GM21737 (cell line): ENCODE measurements around the gene FARS2.

Experiments used
- ATAC-seq: cut with Tn5 transposase; IDR thresholded peaks from one replicate; pipeline ENCODE4 v1.9.1; 2021; ENCODE audit warnings: mild to moderate bottlenecking, moderate library complexity; ENCODE audit not compliant: unreplicated experiment

The FARS2 gene

GRCh38 chr6:5493806-5494205 is 232.5 kb downstream of the FARS2 start:
- ATAC-seq, result no peak

- no peak for ATAC-seq
These were observed 236.7 kb downstream of the FARS2 start for GRCh38 chr6:5497896-5498578.

DNA sequence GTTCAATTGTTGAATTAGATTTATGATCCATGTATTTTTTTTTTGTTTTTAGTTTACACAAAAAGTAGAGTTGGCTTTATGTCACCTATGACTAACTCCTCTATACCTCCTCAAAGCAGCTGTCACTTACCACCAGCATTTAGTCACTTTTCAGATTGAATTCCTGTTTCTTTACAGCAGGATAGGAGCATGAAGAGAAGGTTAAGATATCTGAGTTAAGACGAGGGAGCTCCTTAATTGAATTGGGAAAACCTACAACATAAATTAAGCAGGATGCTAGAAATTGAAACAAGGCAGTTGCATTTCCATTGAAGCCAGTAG is 237.2 kb downstream of the FARS2 start:
- no peak for ATAC-seq

- ATAC-seq, result no peak
These were observed 238.5 kb downstream of the FARS2 start for GRCh38 chr6:5499644-5500306.

DNA sequence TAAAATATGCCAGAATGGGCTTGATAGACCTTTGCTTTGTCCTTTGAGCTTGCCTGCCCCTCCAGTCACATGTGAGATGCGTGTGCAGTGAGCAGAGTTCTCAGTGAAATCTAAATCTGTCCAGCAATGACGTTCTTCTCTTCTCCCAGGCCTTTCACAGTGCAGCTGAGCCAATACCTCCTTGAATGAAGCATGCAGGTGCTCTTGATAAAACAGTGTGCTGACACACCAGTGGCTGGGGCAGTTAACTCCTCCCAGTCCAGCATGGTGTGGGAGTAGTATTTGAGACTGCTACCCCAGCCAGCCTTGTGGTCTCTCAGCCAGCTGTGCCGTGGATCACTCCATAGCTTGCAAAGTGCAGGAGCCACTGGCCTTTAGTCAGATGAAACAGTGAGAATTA is 240.5 kb downstream of the FARS2 start:
- ATAC-seq, result no peak

- no peak for ATAC-seq
These were observed 242.8 kb downstream of the FARS2 start for GRCh38 chr6:5504078-5504477.

GRCh38 chr6:5506149-5506548 is 244.8 kb downstream of the FARS2 start:
- peak; percentile 34 for ATAC-seq

- peak; percentile 36 for ATAC-seq
These were observed 245.3 kb downstream of the FARS2 start for GRCh38 chr6:5506597-5506996.

GRCh38 chr6:5507131-5507681 is 245.9 kb downstream of the FARS2 start:
- ATAC-seq, result peak; percentile 82

- no peak for ATAC-seq
These were observed 247.8 kb downstream of the FARS2 start for GRCh38 chr6:5509106-5509505.

DNA sequence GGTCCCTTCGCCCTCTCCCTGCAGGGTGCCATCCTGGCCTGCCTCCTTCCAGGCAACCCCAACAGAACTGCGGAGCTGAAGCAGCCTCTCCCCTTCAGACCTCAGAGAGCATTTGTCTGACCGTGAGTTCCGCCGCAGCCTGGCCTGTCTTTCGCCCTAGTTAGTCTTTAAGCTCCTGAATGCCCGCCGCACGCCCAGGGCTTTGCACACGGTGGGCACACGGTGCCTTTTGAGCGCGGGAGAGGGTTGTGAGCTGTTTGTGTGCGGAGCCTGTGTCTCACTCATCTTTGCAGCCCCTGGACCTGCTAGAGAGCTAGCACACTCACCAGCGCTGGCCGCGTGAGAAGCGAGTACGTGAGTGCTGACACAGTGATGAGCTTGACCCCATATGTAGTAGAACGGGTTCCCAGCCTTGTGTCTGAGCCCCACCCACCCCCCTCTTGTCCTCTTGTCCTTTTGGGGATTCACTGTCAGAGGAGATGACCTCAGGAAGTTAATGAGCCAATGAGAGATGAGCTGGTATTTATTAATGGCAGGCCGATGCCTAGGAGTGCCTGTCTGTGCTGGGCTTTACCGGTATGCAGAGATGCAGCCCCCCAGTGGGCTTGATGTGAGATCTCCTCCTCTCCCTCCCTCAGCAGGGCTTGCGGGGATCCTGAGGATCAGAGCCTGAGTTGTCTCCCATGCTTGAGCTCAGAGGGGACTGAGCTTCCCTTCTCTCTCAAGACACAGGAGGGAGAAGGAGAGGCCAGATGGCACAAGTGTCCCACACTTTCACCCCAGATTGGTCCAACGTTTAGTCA is 249.2 kb downstream of the FARS2 start:
- no peak for ATAC-seq

DNA sequence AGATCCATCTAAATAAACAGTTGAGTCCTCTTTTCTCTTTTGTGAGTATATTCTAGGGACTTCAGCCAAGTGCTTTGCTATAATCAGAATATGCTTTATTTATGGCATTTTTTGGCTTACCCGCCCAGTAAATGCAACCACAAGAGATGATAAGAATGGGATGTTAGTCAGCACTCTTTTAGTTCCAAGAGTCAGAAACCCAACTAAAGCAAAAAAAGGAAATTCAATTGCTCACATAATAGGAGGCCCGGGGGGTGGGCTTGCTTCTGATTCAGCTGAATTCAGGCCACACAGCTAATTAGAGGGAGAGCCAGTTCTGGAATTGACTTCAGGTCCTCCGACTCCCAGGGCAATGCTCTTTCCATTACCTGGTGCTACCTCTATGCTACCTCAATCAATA is 250.6 kb downstream of the FARS2 start:
- no peak for ATAC-seq

- ATAC-seq, result no peak
These were observed 251.1 kb downstream of the FARS2 start for GRCh38 chr6:5512422-5512821.

DNA sequence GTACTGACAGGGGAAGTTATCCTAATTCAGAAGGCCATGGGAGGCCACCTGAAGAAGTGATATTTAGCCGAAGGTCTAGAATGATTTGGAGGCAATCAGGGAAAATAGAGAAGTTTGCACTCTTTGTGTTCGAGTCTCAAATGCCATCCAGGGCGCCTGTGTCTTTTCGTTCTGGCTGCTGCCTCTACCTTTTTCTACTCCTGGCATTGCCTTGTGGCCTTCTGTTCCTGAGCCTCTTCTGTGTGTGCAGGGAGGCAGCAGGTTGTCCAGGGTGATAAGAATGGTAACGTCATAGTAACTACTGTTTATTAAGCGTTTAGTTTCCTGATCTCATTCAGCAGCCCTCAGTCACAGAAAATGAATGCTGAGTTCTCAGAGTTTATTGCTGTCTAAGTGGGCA is 252.1 kb downstream of the FARS2 start:
- no peak for ATAC-seq

DNA sequence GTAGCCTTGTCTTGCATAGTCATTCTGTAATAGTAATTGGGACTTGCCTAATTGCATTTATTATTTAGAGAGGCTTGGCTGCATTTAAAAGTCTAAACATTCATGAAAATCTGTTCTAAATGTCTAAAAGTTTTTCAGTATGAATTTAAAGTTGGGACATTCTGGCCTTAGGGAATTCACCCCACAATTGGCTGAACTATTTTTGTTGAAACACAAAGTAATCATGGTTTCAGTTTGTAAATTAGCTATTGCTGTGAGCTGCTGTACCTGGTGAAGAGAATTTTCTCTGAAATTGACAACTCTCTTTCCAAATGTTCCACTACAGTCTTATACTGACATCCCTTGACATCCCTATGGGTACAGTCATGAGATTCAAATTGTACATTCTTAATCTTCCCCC is 253.0 kb downstream of the FARS2 start:
- no peak for ATAC-seq

- no peak for ATAC-seq
These were observed 253.9 kb downstream of the FARS2 start for GRCh38 chr6:5515200-5515599.

DNA sequence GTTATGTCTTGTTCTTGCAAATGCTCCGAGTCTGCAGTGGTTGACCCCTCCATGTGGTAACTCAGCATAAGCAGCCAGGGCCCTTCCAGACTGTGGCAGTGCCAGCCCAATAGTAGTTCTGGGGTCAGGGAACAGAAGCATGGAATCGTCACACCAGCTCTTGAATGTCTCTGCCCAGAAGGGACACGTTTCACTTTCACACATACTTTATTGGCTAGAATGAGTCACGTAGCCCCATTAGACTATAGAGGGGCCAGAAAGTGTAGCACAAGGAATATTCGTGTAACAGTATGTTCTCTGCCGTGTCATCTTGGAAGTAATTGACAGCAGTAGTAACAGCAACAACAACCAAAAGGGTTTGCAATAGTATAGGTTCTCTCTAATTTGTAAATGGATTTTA is 254.7 kb downstream of the FARS2 start:
- no peak for ATAC-seq

- ATAC-seq, result no peak
These were observed 256.5 kb downstream of the FARS2 start for GRCh38 chr6:5517796-5518195.

DNA sequence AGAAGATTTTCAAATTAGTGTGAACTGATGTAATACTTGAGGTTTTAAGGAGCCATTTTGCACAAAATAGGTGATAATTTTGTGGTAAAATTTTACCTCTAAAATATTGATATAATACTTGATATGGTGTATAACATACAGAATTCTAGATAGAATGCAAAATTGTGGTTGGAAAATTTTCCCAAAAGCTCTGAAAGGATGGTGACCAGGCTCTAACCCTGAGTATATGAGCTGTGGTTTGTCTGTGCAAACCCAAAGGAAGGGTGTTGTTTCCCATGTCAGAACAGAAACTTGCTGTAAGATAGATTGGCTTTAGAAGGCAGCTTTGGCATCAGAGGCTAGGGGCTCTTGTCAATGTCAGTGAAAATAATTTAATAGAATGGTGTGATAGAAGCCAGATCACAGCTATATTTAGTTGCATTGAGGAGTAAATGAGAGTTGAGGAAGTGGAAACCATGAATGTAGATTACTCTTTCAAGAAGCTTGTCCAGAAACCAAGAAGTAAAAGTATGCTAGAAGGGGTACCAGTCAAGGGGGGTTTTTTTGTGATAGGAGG is 257.7 kb downstream of the FARS2 start:
- no peak for ATAC-seq

DNA sequence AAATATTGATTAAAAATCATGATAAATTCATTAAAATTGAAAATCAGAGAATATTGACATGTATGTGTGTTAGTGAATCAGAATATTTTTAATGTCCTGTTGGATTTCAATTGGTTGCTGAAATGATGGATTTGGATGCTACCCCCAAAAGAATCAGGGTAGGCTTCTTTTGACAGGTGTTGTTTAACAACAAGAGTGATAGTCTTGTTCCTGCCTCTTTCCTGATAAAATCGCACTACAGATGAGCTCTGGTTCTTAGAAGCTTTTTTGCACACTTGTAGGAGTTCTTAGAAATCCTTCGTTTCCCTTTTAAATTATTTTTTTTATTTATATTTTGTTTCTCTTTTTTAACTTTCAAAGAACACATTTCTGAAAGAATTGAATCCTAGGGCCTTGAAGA is 259.5 kb downstream of the FARS2 start:
- ATAC-seq, result no peak

GRCh38 chr6:5521322-5521721 is 260.0 kb downstream of the FARS2 start:
- no peak for ATAC-seq

GRCh38 chr6:5522147-5522546 is 260.8 kb downstream of the FARS2 start:
- no peak for ATAC-seq
